B cell (primary cell): Measurements from ENCODE around the gene PLCG2. TPM values are rescaled to one million over a fixed set of nuclear protein-coding genes. Genes with fewer than 3 reads are reported as not detected.
A peak's percentile ranks its signal among the peaks of the same experiment; 100 is the strongest.

ENCODE experiments used
- ATAC-seq: fragments of 200-7000 bp; cut with Tn5 transposase; one replicate; pipeline ENCODE4 v1.10.0; 2021; ENCODE audit warnings: low read depth, mild to moderate bottlenecking, moderate number of reproducible peaks, moderate library complexity
- CTCF ChIA-PET: fragments of 350-600 bp; sonication (Branson Sonifier 250); formaldehyde crosslinking; loops from one replicate; lab custom pipeline; 2021; ENCODE audit warnings: antibody characterized with exemption, inconsistent platforms; lab: Charles Lee
- POLR2A ChIA-PET: fragments of 350-600 bp; sonication (Branson Sonifier 250); formaldehyde crosslinking; loops from one replicate; lab custom pipeline; 2021; ENCODE audit warnings: antibody characterized with exemption; lab: Charles Lee
- DNase-seq: peaks from one replicate; pipeline ENCODE4 v3.0.0; 2013
- H2AFZ ChIP-seq: 2 replicates; pipeline ENCODE4 v1.6.1; 2012; ENCODE audit warnings: mild to moderate bottlenecking, low read depth, low read length; ENCODE audit not compliant: insufficient read depth, poor library complexity, severe bottlenecking
- H3K27ac ChIP-seq, 2 donors: 1 replicate in 1 of 2; 2 replicates in 1 of 2; pipeline ENCODE4 v1.5.1; 2012 to 2013; ENCODE audit warnings: low read length in 2 of 2, mild to moderate bottlenecking in 2 of 2, moderate library complexity in 1 of 2
- H3K27me3 ChIP-seq, 4 experiments: fragments of 200-600 bp in 1 of 4; sonication (generic) in 1 of 4; replicated peaks in 1 of 4; 1 replicate in 2 of 4; 2 replicates in 2 of 4; pipeline versions ENCODE4 v1.6.1 to v1.7.0; 2013 to 2016; ENCODE audit warnings: low read length in 3 of 4, mild to moderate bottlenecking in 2 of 4, mixed read lengths in 1 of 4, moderate library complexity in 1 of 4; ENCODE audit not compliant: insufficient read depth in 4 of 4, control insufficient read depth in 3 of 4; ENCODE audit errors: control extremely low read depth in 1 of 4
- H3K36me3 ChIP-seq, 2 experiments: replicated peaks in 1 of 2; 1 replicate in 1 of 2; 2 replicates in 1 of 2; pipeline versions ENCODE4 v1.6.1 to v1.7.1; 2013; ENCODE audit warnings: low read length in 1 of 2; ENCODE audit not compliant: insufficient read depth in 2 of 2, control insufficient read depth in 1 of 2; ENCODE audit errors: control extremely low read depth in 1 of 2, extremely low read depth in 1 of 2
- H3K4me1 ChIP-seq, 2 donors: fragments of 200-600 bp in 1 of 2; sonication (generic) in 1 of 2; 1 replicate in 1 of 2; 2 replicates in 1 of 2; pipeline versions ENCODE4 v1.5.1 to v1.6.1; 2013 to 2017; ENCODE audit warnings: low read length in 2 of 2; ENCODE audit not compliant: control insufficient read depth in 2 of 2, insufficient read depth in 2 of 2
- H3K4me2 ChIP-seq: replicated peaks from 2 replicates; pipeline ENCODE3; 2012; ENCODE audit warnings: mild to moderate bottlenecking, low read depth, low read length; ENCODE audit not compliant: poor library complexity, severe bottlenecking
- H3K4me3 ChIP-seq, 5 experiments: fragments of 200-600 bp in 1 of 5; sonication (generic) in 1 of 5; 1 replicate in 3 of 5; 2 replicates in 2 of 5; pipeline versions ENCODE4 v1.5.1 to v1.7.0; 2011 to 2016; ENCODE audit warnings: low read length in 4 of 5, mild to moderate bottlenecking in 4 of 5, low read depth in 2 of 5, control low read depth in 1 of 5, moderate library complexity in 1 of 5; ENCODE audit not compliant: insufficient read depth in 1 of 5; ENCODE audit errors: control extremely low read depth in 1 of 5, extremely low read depth in 1 of 5
- H3K79me2 ChIP-seq: fragments of 200-600 bp; sonication (generic); one replicate; pipeline ENCODE4 v1.6.0; 2016; ENCODE audit warnings: low read length; ENCODE audit not compliant: control insufficient read depth, insufficient read depth
- H3K9ac ChIP-seq: fragments of 200-600 bp; sonication (generic); 2 replicates; pipeline ENCODE4 v1.6.1; 2017; ENCODE audit warnings: mild to moderate bottlenecking, low read length, moderate library complexity
- H3K9me3 ChIP-seq, 3 donors: one replicate each; pipeline versions ENCODE4 v1.6.1 to v1.7.1; 2013; ENCODE audit warnings: low read length in 2 of 3; ENCODE audit not compliant: control insufficient read depth in 2 of 3, insufficient read depth in 1 of 3; ENCODE audit errors: control extremely low read depth in 1 of 3
- H4K20me1 ChIP-seq: 2 replicates; pipeline ENCODE4 v1.6.0; 2012; ENCODE audit warnings: mild to moderate bottlenecking, low read length; ENCODE audit not compliant: insufficient read depth, control insufficient read depth, poor library complexity, severe bottlenecking
- H3K27ac Mint-ChIP-seq: one replicate; pipeline ENCODE4 v1.8.0; 2021; ENCODE audit warnings: mixed read lengths
- H3K27me3 Mint-ChIP-seq: one replicate; pipeline ENCODE4 v1.8.0; 2021; ENCODE audit warnings: mixed read lengths
- H3K4me1 Mint-ChIP-seq: one replicate; pipeline ENCODE4 v1.8.0; 2021; ENCODE audit warnings: mixed read lengths
- H3K4me3 Mint-ChIP-seq: one replicate; pipeline ENCODE4 v1.8.0; 2021; ENCODE audit warnings: mixed read lengths
- H3K9me3 Mint-ChIP-seq: one replicate; pipeline ENCODE4 v1.8.0; 2022; ENCODE audit warnings: mixed read lengths; ENCODE audit not compliant: insufficient read depth
- EZH2 ChIP-seq: IDR thresholded peaks from 2 replicates; pipeline ENCODE4 v1.6.1; 2012; ENCODE audit warnings: borderline replicate concordance, low read depth, mild to moderate bottlenecking, moderate library complexity, low read length; ENCODE audit not compliant: insufficient read depth, poor library complexity, severe bottlenecking
- WGBS: methylation state at CpG from one replicate; pipeline ENCODE4 v1.1.5; 2013; ENCODE audit warnings: missing lambda C conversion rate; ENCODE audit not compliant: insufficient coverage; 5-methylcytosine and 5-hydroxymethylcytosine counted together
- intact Hi-C: fragments of 100-400 bp; cut with micrococcal nuclease; formaldehyde crosslinking; loops from one replicate; pipeline ENCODE4 v1.10.0; 2022
- polyA plus RNA-seq: library from polyadenylated mRNA; depleted of rRNA; stranded (reverse); fragments of >200 nt; gene quantifications from 2 replicates; pipeline ENCODE4 v1.2.3, GENCODE V29; 2012
- total RNA-seq, 2 donors: library from RNA; stranded (reverse); fragments of 120-200 nt in 1 of 2; gene quantifications; 1 replicate in 1 of 2; 2 replicates in 1 of 2; pipeline versions ENCODE4 v1.2.3 to v1.2.4, GENCODE V29; 2013 to 2022
- TF ChIP-seq, protein P1 (sequence below): fragments of 200-600 bp; IDR thresholded peaks from one replicate; pipeline ENCODE4 v1.8.0; 2022; ENCODE audit warnings: antibody characterized with exemption, mild to moderate bottlenecking

Gene PLCG2
- total and polyA plus RNA-seq, 2 donors (not counting 1 experiment from before 2014, with no cell fraction given), result 194 to 812 TPM

DNA sequence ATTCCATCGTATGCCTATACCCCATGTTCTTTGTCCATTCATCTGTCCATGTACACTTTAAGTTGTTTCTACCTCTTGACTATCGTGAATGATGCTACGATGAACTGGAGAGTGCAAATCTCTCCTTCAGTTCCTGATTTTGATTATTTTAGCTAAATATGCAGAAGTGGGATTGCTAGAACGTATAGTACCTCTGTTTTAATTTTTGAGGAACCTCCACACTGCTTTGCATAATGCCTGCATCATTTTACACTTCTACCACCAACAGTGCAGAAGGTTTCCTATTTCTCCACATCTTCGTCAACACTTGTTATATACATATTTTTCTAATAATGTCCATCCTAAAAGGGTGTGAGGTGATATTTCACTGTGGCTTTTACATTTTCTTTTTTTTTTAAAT, 188.3 kb downstream of the PLCG2 start:
- H3K4me1 Mint-ChIP-seq, result peaks cover 11% of the 10 kb centered on the region
- WGBS, result no CpG with 5 or more reads among the region's 5 CpGs
- Histone ChIP-seq H2AFZ (no peak overlapping the region), H3K27ac (no peak overlapping the region), H3K79me2 (no peaks in the 10 kb centered on the region), H3K27me3 (no peaks in the 10 kb centered on the region), H3K9me3 (peaks cover 0 to 14% (median 11%) of the 10 kb centered on the region in 3 donors), H4K20me1 (no peaks in the 10 kb centered on the region), H3K4me3 (no peak overlapping the region), H3K4me1 (peaks cover 4 to 5% of the 10 kb centered on the region in 2 donors), H3K9ac (no peak overlapping the region), H3K36me3 (no peaks in the 10 kb centered on the region), H3K4me2 (no peak overlapping the region)
- H3K9me3 Mint-ChIP-seq, result peaks cover 34% of the 10 kb centered on the region
- peak overlapping the region; percentile 43 for H3K27ac Mint-ChIP-seq
- ChIA-PET POLR2A (interaction anchor here (0.5 to 0.7 kb wide), 2 partner anchors 9 to 252 kb away, joined by 3 to 9 read pairs; no protein-coding TSS in a partner anchor), CTCF (no interaction called here)
- DNase-seq, result peak; percentile 52
- intact Hi-C loops, result no loop called here
- TF ChIP-seq, protein P1, sequence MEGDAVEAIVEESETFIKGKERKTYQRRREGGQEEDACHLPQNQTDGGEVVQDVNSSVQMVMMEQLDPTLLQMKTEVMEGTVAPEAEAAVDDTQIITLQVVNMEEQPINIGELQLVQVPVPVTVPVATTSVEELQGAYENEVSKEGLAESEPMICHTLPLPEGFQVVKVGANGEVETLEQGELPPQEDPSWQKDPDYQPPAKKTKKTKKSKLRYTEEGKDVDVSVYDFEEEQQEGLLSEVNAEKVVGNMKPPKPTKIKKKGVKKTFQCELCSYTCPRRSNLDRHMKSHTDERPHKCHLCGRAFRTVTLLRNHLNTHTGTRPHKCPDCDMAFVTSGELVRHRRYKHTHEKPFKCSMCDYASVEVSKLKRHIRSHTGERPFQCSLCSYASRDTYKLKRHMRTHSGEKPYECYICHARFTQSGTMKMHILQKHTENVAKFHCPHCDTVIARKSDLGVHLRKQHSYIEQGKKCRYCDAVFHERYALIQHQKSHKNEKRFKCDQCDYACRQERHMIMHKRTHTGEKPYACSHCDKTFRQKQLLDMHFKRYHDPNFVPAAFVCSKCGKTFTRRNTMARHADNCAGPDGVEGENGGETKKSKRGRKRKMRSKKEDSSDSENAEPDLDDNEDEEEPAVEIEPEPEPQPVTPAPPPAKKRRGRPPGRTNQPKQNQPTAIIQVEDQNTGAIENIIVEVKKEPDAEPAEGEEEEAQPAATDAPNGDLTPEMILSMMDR, result no peak
- TF ChIP-seq EZH2, result no peak
- no peak overlapping the region for H3K4me3 Mint-ChIP-seq
- no peaks in the 10 kb centered on the region for H3K27me3 Mint-ChIP-seq
- ATAC-seq, result peak; percentile 53

DNA sequence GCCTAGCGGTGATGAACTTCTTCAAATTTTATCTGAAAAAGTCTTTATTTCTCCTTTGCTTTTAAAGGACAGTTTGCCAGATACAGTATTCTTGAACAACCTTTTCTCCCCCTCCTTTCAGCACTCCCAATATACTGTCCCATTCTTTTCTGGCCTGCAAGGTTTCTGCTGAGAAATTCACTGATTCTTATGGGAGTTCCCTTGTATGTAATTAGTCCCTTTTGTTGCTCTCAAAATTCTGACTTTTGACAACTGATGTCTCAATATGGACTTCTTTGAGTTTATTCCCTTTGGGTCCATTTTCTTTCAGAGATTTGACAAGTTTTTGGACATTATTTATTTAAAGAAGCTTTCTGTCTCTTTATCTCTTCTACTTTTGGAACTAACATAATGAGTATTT, 192.8 kb downstream of the PLCG2 start:
- no CpG with 5 or more reads among the region's 1 CpG for WGBS
- Histone ChIP-seq H3K9me3 (peaks cover 0 to 20% (median 16%) of the 10 kb centered on the region in 3 donors), H2AFZ (no peak overlapping the region), H3K36me3 (no peaks in the 10 kb centered on the region), H4K20me1 (no peaks in the 10 kb centered on the region), H3K4me1 (peaks cover 4 to 5% of the 10 kb centered on the region in 2 donors), H3K79me2 (no peaks in the 10 kb centered on the region), H3K4me3 (no peak overlapping the region), H3K27me3 (peaks cover 0 to 6% (median 0%) of the 10 kb centered on the region in 4 experiments), H3K27ac (no peak overlapping the region), H3K4me2 (no peak overlapping the region), H3K9ac (no peak overlapping the region)
- Mint-ChIP-seq H3K27me3 (peaks cover 16% of the 10 kb centered on the region), H3K4me1 (peaks cover 7% of the 10 kb centered on the region), H3K4me3 (no peak overlapping the region), H3K9me3 (peaks cover 30% of the 10 kb centered on the region), H3K27ac (no peak overlapping the region)
- ChIA-PET POLR2A (no interaction called here), CTCF (no interaction called here)
- DNase-seq (no peak), ATAC-seq (no peak)
- intact Hi-C loops, result no loop called here
- TF ChIP-seq, protein P1, result no peak
- no peak for TF ChIP-seq EZH2
